GM23248 (cell line): ENCODE data around the gene CNTN4.

Experiments
- EZH2 ChIP-seq: fragments of 200-600 bp; sonication (generic); IDR thresholded peaks from 2 replicates; pipeline ENCODE4 v1.6.1; 2018; ENCODE audit warnings: antibody characterized with exemption, mild to moderate bottlenecking; ENCODE audit not compliant: insufficient read depth, poor library complexity, severe bottlenecking
- EZH2phosphoT487 ChIP-seq: fragments of 200-600 bp; sonication (generic); IDR thresholded peaks from 2 replicates; pipeline ENCODE4 v1.6.1; 2018; ENCODE audit warnings: antibody characterized with exemption, moderate library complexity, mild to moderate bottlenecking, low read depth; ENCODE audit not compliant: insufficient read depth

DNA sequence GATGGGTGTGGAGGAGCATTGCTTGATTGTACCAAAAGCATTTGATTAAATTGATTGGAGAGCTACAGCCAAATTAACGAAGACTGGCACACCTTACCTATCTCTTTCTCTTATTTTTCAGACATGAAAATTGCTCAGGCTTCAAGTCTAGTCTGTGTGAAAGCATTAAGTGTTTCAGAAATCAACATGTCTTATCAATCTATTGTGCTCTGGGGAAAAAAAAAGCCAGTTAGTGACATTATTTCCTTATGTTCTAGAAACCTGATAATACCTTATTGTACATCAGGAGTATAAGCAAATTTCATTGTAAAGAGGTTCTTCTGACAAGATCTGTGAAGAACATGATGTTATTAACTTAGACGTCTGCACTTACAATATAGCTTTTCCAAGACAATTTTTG is 546.3 kb downstream of the CNTN4 start:
- TF ChIP-seq EZH2phosphoT487 (no peak), EZH2 (no peak)
